Activated naive CD8-positive, alpha-beta T cell treated with anti-CD3 and anti-CD28 coated beads for 36 hours (primary cell): ENCODE measurements around the gene CLEC16A. TPM values are rescaled to one million over a fixed set of nuclear protein-coding genes. Genes with fewer than 3 reads are reported as not detected.
A peak's percentile ranks its signal among the peaks of the same experiment; 100 is the strongest.

ENCODE experiments used
- DNase-seq: peaks from one replicate; pipeline ENCODE4 v3.0.0; 2021
- H3K27ac Mint-ChIP-seq: one replicate; pipeline ENCODE4 v1.8.0; 2022; ENCODE audit warnings: mild to moderate bottlenecking, moderate library complexity, mixed read lengths
- H3K27me3 Mint-ChIP-seq: one replicate; pipeline ENCODE4 v1.8.0; 2022; ENCODE audit warnings: mild to moderate bottlenecking, mixed read lengths
- H3K36me3 Mint-ChIP-seq: one replicate; pipeline ENCODE4 v1.8.0; 2021; ENCODE audit warnings: mild to moderate bottlenecking, mixed read lengths
- H3K4me1 Mint-ChIP-seq: one replicate; pipeline ENCODE4 v1.8.0; 2021; ENCODE audit warnings: mixed read lengths
- H3K4me3 Mint-ChIP-seq: one replicate; pipeline ENCODE4 v1.8.0; 2022; ENCODE audit warnings: mild to moderate bottlenecking, moderate library complexity, mixed read lengths
- H3K9me3 Mint-ChIP-seq: one replicate; pipeline ENCODE4 v1.8.0; 2022; ENCODE audit warnings: mixed read lengths
- total RNA-seq, 2 experiments: library from RNA; stranded (reverse); gene quantifications; one replicate each; pipeline ENCODE4 v1.2.3, GENCODE V29; 2021

CLEC16A gene
- total RNA-seq, 2 experiments from 2014 or later, result 20.4 to 21.3 TPM

- H3K36me3 Mint-ChIP-seq, result no peaks in the 10 kb centered on the region
- H3K4me3 Mint-ChIP-seq, result no peak overlapping the region
- H3K9me3 Mint-ChIP-seq, result no peaks in the 10 kb centered on the region
- H3K27ac Mint-ChIP-seq, result no peak overlapping the region
- peaks cover 7% of the 10 kb centered on the region for H3K4me1 Mint-ChIP-seq
- DNase-seq, result no peak
- H3K27me3 Mint-ChIP-seq, result no peaks in the 10 kb centered on the region
These were observed 200.9 kb downstream of the CLEC16A start for GRCh38 chr16:11145173-11145818.

- Mint-ChIP-seq H3K4me3 (no peak overlapping the region), H3K36me3 (peaks cover 3% of the 10 kb centered on the region), H3K27me3 (no peaks in the 10 kb centered on the region), H3K9me3 (no peaks in the 10 kb centered on the region), H3K27ac (no peak overlapping the region), H3K4me1 (peaks cover 2% of the 10 kb centered on the region)
- no peak for DNase-seq
These were observed 201.5 kb downstream of the CLEC16A start for GRCh38 chr16:11145819-11146211.

- Mint-ChIP-seq H3K27ac (peak overlapping the region; percentile 38), H3K4me1 (peaks cover under 1% of the 10 kb centered on the region), H3K27me3 (no peaks in the 10 kb centered on the region), H3K4me3 (no peak overlapping the region), H3K36me3 (peaks cover 3% of the 10 kb centered on the region), H3K9me3 (no peaks in the 10 kb centered on the region)
- no peak for DNase-seq
These were observed 202.8 kb downstream of the CLEC16A start for GRCh38 chr16:11147033-11147753.

GRCh38 chr16:11147754-11148444, 203.5 kb downstream of the CLEC16A start:
- Mint-ChIP-seq H3K9me3 (no peaks in the 10 kb centered on the region), H3K36me3 (peaks cover 3% of the 10 kb centered on the region), H3K4me1 (peaks cover 6% of the 10 kb centered on the region), H3K27me3 (no peaks in the 10 kb centered on the region), H3K4me3 (no peak overlapping the region), H3K27ac (no peak overlapping the region)
- DNase-seq, result no peak

- H3K4me1 Mint-ChIP-seq, result peaks cover 9% of the 10 kb centered on the region
- peaks cover 3% of the 10 kb centered on the region for H3K36me3 Mint-ChIP-seq
- H3K27ac Mint-ChIP-seq, result no peak overlapping the region
- no peaks in the 10 kb centered on the region for H3K27me3 Mint-ChIP-seq
- DNase-seq, result no peak
- H3K9me3 Mint-ChIP-seq, result no peaks in the 10 kb centered on the region
- H3K4me3 Mint-ChIP-seq, result no peak overlapping the region
These were observed 204.8 kb downstream of the CLEC16A start for GRCh38 chr16:11149011-11149616.

- Mint-ChIP-seq H3K4me1 (peaks cover 10% of the 10 kb centered on the region), H3K27me3 (no peaks in the 10 kb centered on the region), H3K9me3 (no peaks in the 10 kb centered on the region), H3K27ac (no peak overlapping the region), H3K4me3 (no peak overlapping the region), H3K36me3 (peaks cover 3% of the 10 kb centered on the region)
- no peak for DNase-seq
These were observed 205.8 kb downstream of the CLEC16A start for GRCh38 chr16:11150190-11150589.

GRCh38 chr16:11151156-11151884, 207.0 kb downstream of the CLEC16A start:
- Mint-ChIP-seq H3K9me3 (no peaks in the 10 kb centered on the region), H3K4me3 (no peak overlapping the region), H3K36me3 (peaks cover 3% of the 10 kb centered on the region), H3K27me3 (no peaks in the 10 kb centered on the region), H3K27ac (no peak overlapping the region), H3K4me1 (peaks cover 14% of the 10 kb centered on the region)
- DNase-seq, result no peak

GRCh38 chr16:11151885-11152629, 207.7 kb downstream of the CLEC16A start:
- peaks cover 18% of the 10 kb centered on the region for H3K4me1 Mint-ChIP-seq
- H3K4me3 Mint-ChIP-seq, result no peak overlapping the region
- H3K27me3 Mint-ChIP-seq, result no peaks in the 10 kb centered on the region
- H3K27ac Mint-ChIP-seq, result no peak overlapping the region
- no peak for DNase-seq
- H3K9me3 Mint-ChIP-seq, result no peaks in the 10 kb centered on the region
- H3K36me3 Mint-ChIP-seq, result peaks cover 3% of the 10 kb centered on the region

- DNase-seq, result no peak
- H3K9me3 Mint-ChIP-seq, result no peaks in the 10 kb centered on the region
- no peak overlapping the region for H3K27ac Mint-ChIP-seq
- no peaks in the 10 kb centered on the region for H3K27me3 Mint-ChIP-seq
- no peak overlapping the region for H3K4me3 Mint-ChIP-seq
- H3K4me1 Mint-ChIP-seq, result peaks cover 25% of the 10 kb centered on the region
- peaks cover 3% of the 10 kb centered on the region for H3K36me3 Mint-ChIP-seq
These were observed 208.4 kb downstream of the CLEC16A start for GRCh38 chr16:11152677-11153331.

GRCh38 chr16:11155284-11155806, 211.0 kb downstream of the CLEC16A start:
- DNase-seq, result no peak
- Mint-ChIP-seq H3K4me1 (peaks cover 34% of the 10 kb centered on the region), H3K4me3 (no peak overlapping the region), H3K9me3 (peaks cover 2% of the 10 kb centered on the region), H3K27me3 (no peaks in the 10 kb centered on the region), H3K27ac (no peak overlapping the region), H3K36me3 (peaks cover 10% of the 10 kb centered on the region)

GRCh38 chr16:11156401-11156800, 212.0 kb downstream of the CLEC16A start:
- peaks cover 10% of the 10 kb centered on the region for H3K36me3 Mint-ChIP-seq
- H3K4me1 Mint-ChIP-seq, result peaks cover 45% of the 10 kb centered on the region
- H3K9me3 Mint-ChIP-seq, result peaks cover 4% of the 10 kb centered on the region

GRCh38 chr16:11157143-11157542, 212.8 kb downstream of the CLEC16A start:
- peaks cover 10% of the 10 kb centered on the region for H3K36me3 Mint-ChIP-seq
- no peak overlapping the region for H3K27ac Mint-ChIP-seq
- H3K9me3 Mint-ChIP-seq, result peaks cover 4% of the 10 kb centered on the region
- H3K4me1 Mint-ChIP-seq, result peaks cover 52% of the 10 kb centered on the region
- H3K27me3 Mint-ChIP-seq, result no peaks in the 10 kb centered on the region
- DNase-seq, result no peak
- H3K4me3 Mint-ChIP-seq, result no peak overlapping the region

More at GRCh38 chr16:11156401-11156800, 212.0 kb downstream of the CLEC16A start:
- Mint-ChIP-seq H3K27me3 (no peaks in the 10 kb centered on the region), H3K4me3 (no peak overlapping the region), H3K27ac (no peak overlapping the region)
- no peak for DNase-seq

GRCh38 chr16:11158018-11158417, 213.7 kb downstream of the CLEC16A start:
- H3K4me1 Mint-ChIP-seq, result peaks cover 48% of the 10 kb centered on the region
- H3K36me3 Mint-ChIP-seq, result peaks cover 10% of the 10 kb centered on the region
- no peak overlapping the region for H3K27ac Mint-ChIP-seq

More at GRCh38 chr16:11158018-11158417, 213.7 kb downstream of the CLEC16A start:
- Mint-ChIP-seq H3K9me3 (peaks cover 4% of the 10 kb centered on the region), H3K4me3 (no peak overlapping the region), H3K27me3 (no peaks in the 10 kb centered on the region)
- no peak for DNase-seq
